Sigmoid colon (tissue), 4 donors: ENCODE data around the gene ANKRD6.

Experiments
- EP300 ChIP-seq, 4 donors: sonication (generic); formaldehyde crosslinking; IDR thresholded peaks; one replicate each; pipeline ENCODE4 v1.6.1; 2017; ENCODE audit warnings: antibody characterized with exemption in 4 of 4
- POLR2AphosphoS5 ChIP-seq, 4 donors: sonication (generic); formaldehyde crosslinking; IDR thresholded peaks; one replicate each; pipeline ENCODE4 v1.6.1; 2017; ENCODE audit warnings: antibody characterized with exemption in 4 of 4

DNA sequence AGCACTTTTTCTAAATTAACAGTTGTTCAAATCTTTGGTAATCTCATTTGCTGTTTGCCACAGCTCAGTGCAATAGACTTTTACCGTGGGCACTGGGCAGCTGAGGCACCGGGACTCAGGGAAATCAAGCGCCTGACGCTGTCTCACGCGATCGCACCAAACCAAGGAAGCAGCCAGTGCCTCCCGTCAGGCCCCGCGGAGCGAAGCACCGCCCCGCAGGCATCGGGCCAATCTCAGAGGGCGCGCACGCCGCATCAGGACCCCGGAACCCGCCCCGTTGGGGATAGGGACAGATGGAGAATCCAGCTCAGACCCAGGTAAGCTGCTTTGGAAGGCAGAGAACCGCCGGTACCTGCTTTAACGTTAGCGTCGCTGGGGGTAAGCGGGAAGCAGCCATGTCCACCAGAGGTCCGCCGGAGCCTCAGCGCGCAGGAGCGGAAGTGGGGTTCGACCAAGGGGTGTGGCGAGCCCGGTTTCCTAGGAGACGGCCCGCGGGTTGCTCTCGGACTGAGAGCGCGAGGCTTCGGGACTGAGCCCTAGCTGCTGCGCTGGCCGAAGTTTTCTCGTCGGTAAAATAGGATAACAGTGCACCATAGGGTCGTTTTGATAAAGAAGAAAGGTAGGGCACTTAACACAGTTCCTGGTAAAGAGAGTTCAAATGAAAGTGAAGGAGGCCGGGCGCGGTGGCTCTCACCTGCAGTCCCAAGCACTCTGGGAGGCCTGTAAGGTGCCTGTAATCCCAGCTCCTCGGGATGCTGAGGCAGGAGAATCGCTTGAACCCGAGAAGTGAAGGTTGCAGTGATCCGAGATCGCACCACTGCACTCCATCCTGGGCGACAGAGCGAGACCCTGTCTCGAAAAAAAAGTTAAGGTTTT lies 205.6 kb downstream of the ANKRD6 start, which contains the start of gene LYRM2:
- TF ChIP-seq POLR2AphosphoS5 (IDR thresholded peaks at IDR 0.05) (peak; percentile 91 to 99 (median 95)), EP300 (IDR thresholded peaks at IDR 0.05) (peak in 1 of 4 donors; percentile 21)
